ENCODE measurements around the gene ZFAND2A. TPM values are rescaled to one million over a fixed set of nuclear protein-coding genes. Genes with fewer than 3 reads are reported as not detected.

ZFAND2A gene
- total RNA-seq = 9.9 and 18.6 TPM in 2 replicates

GRCh38 chr7:1159891-1160669 lies at the start of gene ZFAND2A:
Gene ZFAND2A, minus strand, starts transcription at chr7:1160196. Its CDS starts 1,984 bp downstream, at chr7:1158212.

Other genes starting within 250 kb of the ZFAND2A start
- 1.1 and 4.3 TPM in 2 replicates for gene ADAP1, start 205.5 kb downstream of the ZFAND2A start, total RNA-seq
- gene COX19, start 184.6 kb downstream of the ZFAND2A start, total RNA-seq = 4.2 and 10.1 TPM in 2 replicates
- gene CYP2W1, start 177.0 kb downstream of the ZFAND2A start, total RNA-seq = not detected in 2 replicates
- gene GPR146, start 115.7 kb downstream of the ZFAND2A start, total RNA-seq = 32.9 and 48.2 TPM in 2 replicates
- gene GPER1, start 72.1 kb downstream of the ZFAND2A start, total RNA-seq = 0.32 and 1.1 TPM in 2 replicates
- gene UNCX, start 72.7 kb upstream of the ZFAND2A start, total RNA-seq = not detected in 2 replicates

All from bladder microvascular endothelial cell (primary cell).